Upper lobe of right lung (tissue), 1 donor: ENCODE measurements around the gene RAPGEFL1. TPM values are rescaled to one million over a fixed set of nuclear protein-coding genes. Genes with fewer than 3 reads are reported as not detected.
"Not testable (repeated sequence)": the region's sequence is repeated elsewhere in the genome, so short reads cannot be mapped to it uniquely, and the experiment has no call there.

Experiments
- ATAC-seq: fragments of 200-7000 bp; cut with Tn5 transposase; one replicate; pipeline ENCODE4 v1.9.1; 2020; ENCODE audit warnings: mild to moderate bottlenecking, moderate library complexity
- DNase-seq: peaks from one replicate; pipeline ENCODE4 v3.0.0-alpha.2; 2020
- H3K27ac ChIP-seq: fragments of 200-600 bp; one replicate; pipeline ENCODE4 v1.8.0; 2022
- H3K27me3 ChIP-seq: fragments of 200-600 bp; one replicate; pipeline ENCODE4 v1.8.0; 2022; ENCODE audit warnings: mild to moderate bottlenecking
- H3K36me3 ChIP-seq: fragments of 200-600 bp; one replicate; pipeline ENCODE4 v1.8.0; 2022
- H3K4me1 ChIP-seq: fragments of 200-600 bp; one replicate; pipeline ENCODE4 v1.8.0; 2022
- H3K4me3 ChIP-seq: fragments of 200-600 bp; one replicate; pipeline ENCODE4 v1.8.0; 2022; ENCODE audit warnings: mild to moderate bottlenecking
- H3K9me3 ChIP-seq: fragments of 200-600 bp; one replicate; pipeline ENCODE4 v1.8.0; 2022
- CTCF ChIP-seq: fragments of 200-600 bp; IDR thresholded peaks from one replicate; pipeline ENCODE4 v1.8.0; 2022; ENCODE audit warnings: antibody characterized with exemption
- intact Hi-C: fragments of 100-400 bp; cut with DNase I; formaldehyde crosslinking; loops from one replicate; pipeline ENCODE4 v1.11.0; 2022
- total RNA-seq: library from RNA; stranded (reverse); fragmentation: NEBNext Ultra II Directional; extraction: Animal tissue kit (Norgen Biotek cat#: 25700); gene quantifications from one replicate; pipeline ENCODE4 v1.2.1, GENCODE V29; 2021
- donor health status: DM: no; HTN: yes; CAD: no; lungs with severe emphysema.

The RAPGEFL1 gene
- total RNA-seq, 1 donor from 2014 or later = 10.2 TPM

GRCh38 chr17:40139566-40140058 is 37.7 kb upstream of the RAPGEFL1 start:
- H3K4me3 ChIP-seq = peak overlapping the region; percentile 77
- peak overlapping the region; percentile 92 for H3K27ac ChIP-seq
- peaks cover 15% of the 10 kb centered on the region for H3K4me1 ChIP-seq
- no peak for ATAC-seq
- no peak for TF ChIP-seq CTCF
- intact Hi-C loops = no loop called here
- H3K36me3 ChIP-seq = peaks cover 58% of the 10 kb centered on the region
- DNase-seq = no peak
- H3K9me3 ChIP-seq = no peaks in the 10 kb centered on the region
- H3K27me3 ChIP-seq = no peaks in the 10 kb centered on the region

- H3K27me3 ChIP-seq, H3K9me3 ChIP-seq, ATAC-seq, intact Hi-C loops, H3K4me3 ChIP-seq, DNase-seq, H3K27ac ChIP-seq: not testable (repeated sequence)
- H3K36me3 ChIP-seq = peaks cover 63% of the 10 kb centered on the region
- H3K4me1 ChIP-seq = peaks cover 23% of the 10 kb centered on the region
Observed at GRCh38 chr17:40143166-40143565, 34.1 kb upstream of the RAPGEFL1 start.

- no peak overlapping the region for H3K27ac ChIP-seq
- ATAC-seq (no peak), DNase-seq (no peak)
- no peaks in the 10 kb centered on the region for H3K9me3 ChIP-seq
- peaks cover 84% of the 10 kb centered on the region for H3K36me3 ChIP-seq
- intact Hi-C loops = no loop called here
- H3K4me1 ChIP-seq = peaks cover 14% of the 10 kb centered on the region
- no peak overlapping the region for H3K4me3 ChIP-seq
- no peaks in the 10 kb centered on the region for H3K27me3 ChIP-seq
- TF ChIP-seq CTCF = no peak
Observed at GRCh38 chr17:40145476-40145875, 31.8 kb upstream of the RAPGEFL1 start.

- Histone ChIP-seq H3K4me1 (peaks cover 7% of the 10 kb centered on the region), H3K9me3 (no peaks in the 10 kb centered on the region), H3K27me3 (no peaks in the 10 kb centered on the region), H3K4me3 (no peak overlapping the region), H3K27ac (no peak overlapping the region), H3K36me3 (peaks cover 91% of the 10 kb centered on the region)
- DNase-seq (no peak), ATAC-seq (no peak)
- intact Hi-C loops = no loop called here
- TF ChIP-seq CTCF = no peak
Observed at GRCh38 chr17:40148527-40148926, 28.7 kb upstream of the RAPGEFL1 start.

- Histone ChIP-seq H3K36me3 (peaks cover 94% of the 10 kb centered on the region), H3K27me3 (no peaks in the 10 kb centered on the region), H3K4me1 (peaks cover 7% of the 10 kb centered on the region), H3K27ac (no peak overlapping the region), H3K4me3 (no peak overlapping the region), H3K9me3 (no peaks in the 10 kb centered on the region)
- DNase-seq = no peak
- no peak for TF ChIP-seq CTCF
- ATAC-seq = no peak
- intact Hi-C loops = no loop called here
Observed at GRCh38 chr17:40150276-40150675, 27.0 kb upstream of the RAPGEFL1 start.

GRCh38 chr17:40151414-40151963 is 25.8 kb upstream of the RAPGEFL1 start:
- Histone ChIP-seq H3K9me3 (no peaks in the 10 kb centered on the region), H3K27ac (no peak overlapping the region), H3K4me1 (peaks cover 4% of the 10 kb centered on the region), H3K27me3 (no peaks in the 10 kb centered on the region), H3K4me3 (no peak overlapping the region), H3K36me3 (peaks cover 89% of the 10 kb centered on the region)
- intact Hi-C loops = no loop called here
- ATAC-seq = peak; percentile 16
- no peak for DNase-seq
- TF ChIP-seq CTCF = no peak
